ENCODE data around the gene KCNIP2. TPM values are rescaled to one million over a fixed set of nuclear protein-coding genes. Genes with fewer than 3 reads are reported as not detected.
A peak's percentile ranks its signal among the peaks of the same experiment; 100 is the strongest.

KCNIP2 gene
- total RNA-seq, 1 experiment from 2014 or later: 3.0 TPM

DNA sequence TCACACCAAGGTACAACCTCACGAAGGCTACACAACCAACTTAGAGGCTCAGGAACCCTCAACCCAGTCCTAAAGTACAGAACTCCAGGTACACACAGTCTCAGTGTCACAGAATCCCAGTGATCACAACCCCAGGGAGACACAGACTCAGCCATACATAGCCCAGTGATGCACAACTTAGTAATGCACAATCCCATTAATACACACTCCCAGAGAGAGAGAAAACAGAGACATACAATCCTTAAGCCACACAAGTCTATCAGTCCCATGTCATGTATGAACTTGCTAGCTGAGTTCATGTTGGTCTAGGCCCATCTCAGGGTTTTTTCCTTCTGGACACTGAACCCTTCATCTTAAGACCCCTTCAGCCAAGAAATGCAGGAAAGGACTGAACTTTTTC is 4.6 kb downstream of the KCNIP2 start:
- peaks cover 23 to 46% of the 10 kb centered on the region in 2 experiments for H3K4me1 Mint-ChIP-seq

More for the DNA sequence above, 4.6 kb downstream of the KCNIP2 start:
- no peak overlapping the region for H3K27ac ChIP-seq (ENCODE audit: insufficient read length, low read depth, low read length)
- no peak overlapping the region for H2BK20ac ChIP-seq (ENCODE audit: low read depth, low read length, poor library complexity, severe bottlenecking)
- no CpG with 5 or more reads among the region's 1 CpG for WGBS (ENCODE audit: extremely low coverage, insufficient read length, low lambda C conversion rate)
- no peak overlapping the region for H3T11ph ChIP-seq (ENCODE audit: low read length)
- peaks cover 2% of the 10 kb centered on the region for H4K20me1 ChIP-seq (ENCODE audit: control insufficient read depth, insufficient read depth, insufficient read length)
- H2BK5ac ChIP-seq (ENCODE audit: insufficient read length, low read length): no peak overlapping the region
- H2AK5ac ChIP-seq (ENCODE audit: insufficient read length, low read length): no peak overlapping the region
- no peak overlapping the region for H3K4ac ChIP-seq (ENCODE audit: low read depth, low read length)
- no peak for DNase-seq
- peaks cover 9% of the 10 kb centered on the region for H3K23me2 ChIP-seq (ENCODE audit: insufficient read length, low read depth, low read length, poor library complexity, severe bottlenecking)
- no peak overlapping the region for H4K8ac ChIP-seq (replicated peaks; ENCODE audit: insufficient read length, low read depth, low read length)
- H2BK12ac ChIP-seq (ENCODE audit: insufficient read length, low read depth, low read length): no peak overlapping the region
- Mint-ChIP-seq H3K27me3 (ENCODE audit: low read depth) (peaks cover 28% of the 10 kb centered on the region), H3K36me3 (ENCODE audit: insufficient read depth in 1 of 3, low read depth in 3 of 3) (no peaks in the 10 kb centered on the region), H3K4me3 (peak overlapping the region; percentile 81 to 92), H3K9me3 (no peaks in the 10 kb centered on the region), H3K27ac (no peak overlapping the region; a peak in 2 of 7 replicates)
- no peaks in the 10 kb centered on the region for H3K79me1 ChIP-seq (ENCODE audit: insufficient read depth, low read depth, low read length, poor library complexity, severe bottlenecking)
- H3K4me1 ChIP-seq (ENCODE audit: insufficient read depth, low read length): peaks cover 3% of the 10 kb centered on the region; the same call in 1 of the 2 replicates
- no peak overlapping the region for H2BK15ac ChIP-seq (ENCODE audit: low read depth, low read length)
- H2BK120ac ChIP-seq (ENCODE audit: low read depth, low read length, poor library complexity, severe bottlenecking): no peak overlapping the region
- no peak overlapping the region for H4K5ac ChIP-seq (ENCODE audit: insufficient read length, low read depth, low read length)
- H3K9ac ChIP-seq (ENCODE audit: extremely low read depth, insufficient read length, low read length): no peak overlapping the region
- TF ChIP-seq, protein P1, sequence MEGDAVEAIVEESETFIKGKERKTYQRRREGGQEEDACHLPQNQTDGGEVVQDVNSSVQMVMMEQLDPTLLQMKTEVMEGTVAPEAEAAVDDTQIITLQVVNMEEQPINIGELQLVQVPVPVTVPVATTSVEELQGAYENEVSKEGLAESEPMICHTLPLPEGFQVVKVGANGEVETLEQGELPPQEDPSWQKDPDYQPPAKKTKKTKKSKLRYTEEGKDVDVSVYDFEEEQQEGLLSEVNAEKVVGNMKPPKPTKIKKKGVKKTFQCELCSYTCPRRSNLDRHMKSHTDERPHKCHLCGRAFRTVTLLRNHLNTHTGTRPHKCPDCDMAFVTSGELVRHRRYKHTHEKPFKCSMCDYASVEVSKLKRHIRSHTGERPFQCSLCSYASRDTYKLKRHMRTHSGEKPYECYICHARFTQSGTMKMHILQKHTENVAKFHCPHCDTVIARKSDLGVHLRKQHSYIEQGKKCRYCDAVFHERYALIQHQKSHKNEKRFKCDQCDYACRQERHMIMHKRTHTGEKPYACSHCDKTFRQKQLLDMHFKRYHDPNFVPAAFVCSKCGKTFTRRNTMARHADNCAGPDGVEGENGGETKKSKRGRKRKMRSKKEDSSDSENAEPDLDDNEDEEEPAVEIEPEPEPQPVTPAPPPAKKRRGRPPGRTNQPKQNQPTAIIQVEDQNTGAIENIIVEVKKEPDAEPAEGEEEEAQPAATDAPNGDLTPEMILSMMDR (conservative IDR thresholded peaks at IDR 0.05): no peak
- peaks cover 15% of the 10 kb centered on the region; the same call in 1 of the 2 replicates for H3K27me3 ChIP-seq (ENCODE audit: insufficient read depth, low read length)
- no peak overlapping the region for H2AFZ ChIP-seq (ENCODE audit: low read length)
- no peak overlapping the region for H3K23ac ChIP-seq (ENCODE audit: insufficient read length, low read depth, low read length)
- H3K79me2 ChIP-seq (ENCODE audit: insufficient read depth, low read length): no peaks in the 10 kb centered on the region
- H4K91ac ChIP-seq (ENCODE audit: insufficient read length, low read depth, low read length): no peak overlapping the region
- H3K9me3 ChIP-seq (ENCODE audit: control insufficient read depth, low read depth, low read length): no peaks in the 10 kb centered on the region
- no peak overlapping the region for H3K14ac ChIP-seq (ENCODE audit: insufficient read depth, low read length)
- peak overlapping the region; percentile 77 for H3K4me2 ChIP-seq (ENCODE audit: insufficient read depth, insufficient read length, low read length)
- H3K18ac ChIP-seq (ENCODE audit: insufficient read length, low read depth, low read length): no peak overlapping the region
- H3K56ac ChIP-seq (ENCODE audit: insufficient read length, low read depth, low read length): no peak overlapping the region

Data from H9 (cell line).